HEK293T (cell line): ENCODE data around the gene GSTM2.

Experiments used
- FOXK2 ChIP-seq: fragments of 450-650 bp; IDR thresholded peaks from 2 replicates; pipeline ENCODE4 v1.6.1; 2016; ENCODE audit warnings: mild to moderate bottlenecking
- LEF1 ChIP-seq: fragments of 450-650 bp; IDR thresholded peaks from 2 replicates; pipeline ENCODE4 v1.6.1; 2017; ENCODE audit warnings: mild to moderate bottlenecking, borderline replicate concordance
- TF ChIP-seq, protein P1 (sequence below): fragments of 450-650 bp; IDR thresholded peaks from 2 replicates; pipeline ENCODE4 v1.6.1; 2016

DNA sequence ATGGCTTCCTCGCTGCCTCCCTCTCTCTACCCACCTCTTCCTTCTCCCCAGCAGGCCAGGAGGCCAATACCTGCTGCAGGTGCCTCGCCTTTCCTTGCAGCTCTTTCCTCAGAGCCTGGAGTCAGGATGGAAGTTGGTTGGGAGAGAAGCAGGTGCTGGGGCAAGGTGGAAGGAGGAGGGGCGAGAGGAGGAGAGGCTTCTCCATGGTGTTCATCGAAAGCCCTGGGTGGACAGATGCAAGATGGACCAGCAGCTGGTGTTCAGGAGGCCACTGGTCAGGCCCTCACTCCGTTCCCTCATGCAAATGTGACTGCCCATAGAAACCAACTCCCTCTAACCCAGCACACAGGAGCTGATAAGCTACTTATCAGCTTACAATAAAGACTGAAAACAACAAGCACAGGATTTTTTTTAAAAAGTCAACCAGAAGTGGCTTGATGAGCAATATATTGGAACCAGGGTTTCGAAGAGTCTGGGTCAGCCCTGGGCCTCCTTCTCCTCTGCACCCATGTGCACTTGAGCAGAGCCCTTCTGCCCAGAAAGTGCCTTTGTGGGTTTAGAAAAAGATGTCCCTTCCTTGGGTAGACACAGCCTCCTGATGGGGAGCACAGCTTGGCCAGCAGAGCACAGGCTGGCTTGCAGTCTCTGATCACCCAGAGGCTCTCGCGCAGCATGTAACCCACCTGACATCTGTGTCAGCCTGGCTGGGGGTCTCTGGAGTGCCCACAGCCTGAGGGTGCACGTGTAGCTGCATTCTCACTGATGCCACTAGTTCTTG is 28.6 kb upstream of the GSTM2 start:
- TF ChIP-seq LEF1 (no peak), FOXK2 (no peak)
- TF ChIP-seq, protein P1, sequence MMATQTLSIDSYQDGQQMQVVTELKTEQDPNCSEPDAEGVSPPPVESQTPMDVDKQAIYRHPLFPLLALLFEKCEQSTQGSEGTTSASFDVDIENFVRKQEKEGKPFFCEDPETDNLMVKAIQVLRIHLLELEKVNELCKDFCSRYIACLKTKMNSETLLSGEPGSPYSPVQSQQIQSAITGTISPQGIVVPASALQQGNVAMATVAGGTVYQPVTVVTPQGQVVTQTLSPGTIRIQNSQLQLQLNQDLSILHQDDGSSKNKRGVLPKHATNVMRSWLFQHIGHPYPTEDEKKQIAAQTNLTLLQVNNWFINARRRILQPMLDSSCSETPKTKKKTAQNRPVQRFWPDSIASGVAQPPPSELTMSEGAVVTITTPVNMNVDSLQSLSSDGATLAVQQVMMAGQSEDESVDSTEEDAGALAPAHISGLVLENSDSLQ = no peak
